GM18511 (cell line): ENCODE results near the gene CSF1R.
A peak's percentile ranks its signal among the peaks of the same experiment; 100 is the strongest.

Experiments
- ATAC-seq: cut with Tn5 transposase; IDR thresholded peaks from one replicate; pipeline ENCODE4 v1.9.1; 2021; ENCODE audit warnings: mild to moderate bottlenecking, moderate library complexity; ENCODE audit not compliant: unreplicated experiment

Gene CSF1R

DNA sequence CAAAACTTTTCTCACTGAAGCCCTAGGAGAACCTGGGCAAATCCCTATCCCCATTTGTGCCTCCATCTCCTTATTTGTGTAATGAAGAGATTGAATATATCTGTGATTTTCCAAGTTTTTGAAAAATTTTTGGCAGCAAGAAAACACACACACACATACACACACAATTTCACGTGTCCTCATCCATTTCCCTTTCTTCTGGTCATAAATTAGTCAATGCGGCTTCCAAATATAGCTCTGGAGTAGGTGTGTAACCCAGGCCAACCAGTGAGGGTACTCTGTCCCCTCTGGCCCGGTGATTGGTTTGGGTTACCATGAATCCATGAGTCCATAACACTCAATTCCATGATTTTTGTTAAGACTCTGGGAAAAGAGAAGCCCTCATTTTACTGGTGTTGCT is 12.7 kb downstream of the CSF1R start:
- ATAC-seq = no peak

- ATAC-seq = no peak
These were observed 13.2 kb downstream of the CSF1R start for GRCh38 chr5:150073086-150073625.

DNA sequence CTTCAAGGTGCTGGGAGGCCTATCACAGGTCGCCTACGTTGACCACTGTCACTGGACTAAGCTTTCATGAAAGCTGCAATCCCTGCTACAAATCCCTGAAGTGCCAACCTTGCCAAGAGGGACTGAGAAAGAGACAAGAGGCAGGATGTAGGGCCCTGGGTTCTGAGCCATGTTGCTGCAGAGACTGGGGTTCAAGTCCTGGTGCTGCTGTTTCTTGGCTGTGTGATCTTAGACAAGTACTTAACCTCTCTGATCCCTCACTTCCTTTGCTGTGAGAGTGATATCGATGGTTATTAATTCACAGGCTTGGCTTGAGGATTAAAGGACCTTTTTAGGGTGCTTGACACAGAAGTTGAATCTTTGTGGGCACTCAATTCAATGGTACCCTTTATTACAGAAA is 15.5 kb downstream of the CSF1R start:
- ATAC-seq = no peak

- ATAC-seq = no peak
These were observed 16.4 kb downstream of the CSF1R start for GRCh38 chr5:150069672-150070627.

DNA sequence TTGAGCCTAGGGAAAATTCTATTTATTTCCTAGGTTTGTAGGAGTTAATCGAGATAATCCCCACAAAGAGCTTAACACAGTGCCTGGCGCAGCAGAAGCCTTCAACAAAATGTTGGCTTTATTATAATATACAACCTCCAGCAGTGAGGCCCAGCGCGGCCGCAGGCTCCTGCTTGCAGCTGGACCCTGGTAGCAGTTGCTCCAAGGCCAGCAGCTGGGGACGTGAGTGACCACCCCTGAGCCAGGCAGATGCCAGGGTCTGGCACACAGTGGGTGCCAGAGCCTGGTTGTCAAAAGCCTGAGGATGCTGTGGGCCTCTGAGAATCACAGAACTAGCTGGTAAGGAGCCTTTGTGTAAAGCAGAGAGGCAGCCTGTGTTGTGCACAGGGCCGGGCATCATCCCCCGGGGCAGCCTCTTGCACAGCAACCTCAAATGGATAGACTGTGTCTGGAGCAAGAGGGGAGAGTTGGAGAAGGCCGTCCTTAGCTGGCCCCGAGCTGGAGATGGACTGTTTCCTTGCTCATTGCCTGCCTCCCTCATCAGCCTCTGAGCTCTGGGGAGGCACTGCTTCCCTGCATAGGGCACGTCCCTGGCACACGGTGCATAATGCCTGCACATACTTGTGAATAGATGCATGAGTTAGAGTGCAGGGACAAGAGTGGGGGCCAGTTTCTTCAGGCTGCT is 17.3 kb downstream of the CSF1R start:
- no peak for ATAC-seq

DNA sequence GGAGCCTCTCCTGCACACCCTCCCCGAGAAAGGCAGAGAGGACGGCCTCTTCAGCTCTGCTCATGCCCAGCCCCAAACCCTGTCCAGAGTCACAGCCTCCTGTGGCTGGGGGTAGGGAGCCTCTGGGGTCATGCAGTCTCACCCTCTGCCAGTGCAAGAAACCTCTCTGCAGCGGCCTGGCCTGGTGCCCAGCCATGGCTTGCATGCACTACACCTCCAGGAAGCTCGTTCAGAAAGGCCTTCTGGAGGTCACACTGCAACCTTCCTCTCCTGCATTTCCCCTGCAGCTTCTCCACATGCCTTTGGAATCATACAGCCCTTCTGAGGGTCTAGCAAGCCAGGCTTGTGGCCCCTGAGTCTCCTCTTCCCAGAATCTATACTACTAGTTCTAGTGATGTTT is 17.9 kb downstream of the CSF1R start:
- ATAC-seq = no peak

GRCh38 chr5:150068071-150068470 is 18.3 kb downstream of the CSF1R start:
- no peak for ATAC-seq

- ATAC-seq = peak; percentile 23
These were observed 18.9 kb downstream of the CSF1R start for GRCh38 chr5:150067405-150067960.

GRCh38 chr5:150066901-150067396 is 19.4 kb downstream of the CSF1R start:
- ATAC-seq = peak; percentile 69

DNA sequence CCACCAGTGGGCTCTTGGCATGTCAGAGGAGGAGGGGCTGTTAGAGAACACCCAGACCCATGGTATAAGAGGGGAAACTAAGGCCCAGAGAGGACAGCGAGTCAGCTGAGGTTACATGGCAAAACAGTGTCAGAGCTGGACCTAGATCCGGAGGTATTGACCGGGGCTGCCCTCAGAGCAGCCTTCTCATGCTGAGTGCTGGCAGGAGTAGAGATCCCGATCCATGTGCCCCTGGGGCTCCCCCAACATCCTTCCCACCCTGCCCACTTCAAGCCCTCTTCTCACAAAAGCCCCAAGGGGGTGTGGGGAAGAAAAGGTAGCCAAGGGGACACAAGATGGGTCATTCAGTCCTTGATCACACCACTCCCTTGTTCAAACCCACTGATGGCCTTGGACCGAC is 19.9 kb downstream of the CSF1R start:
- no peak for ATAC-seq

- ATAC-seq = no peak
These were observed 20.5 kb downstream of the CSF1R start for GRCh38 chr5:150065886-150066285.

DNA sequence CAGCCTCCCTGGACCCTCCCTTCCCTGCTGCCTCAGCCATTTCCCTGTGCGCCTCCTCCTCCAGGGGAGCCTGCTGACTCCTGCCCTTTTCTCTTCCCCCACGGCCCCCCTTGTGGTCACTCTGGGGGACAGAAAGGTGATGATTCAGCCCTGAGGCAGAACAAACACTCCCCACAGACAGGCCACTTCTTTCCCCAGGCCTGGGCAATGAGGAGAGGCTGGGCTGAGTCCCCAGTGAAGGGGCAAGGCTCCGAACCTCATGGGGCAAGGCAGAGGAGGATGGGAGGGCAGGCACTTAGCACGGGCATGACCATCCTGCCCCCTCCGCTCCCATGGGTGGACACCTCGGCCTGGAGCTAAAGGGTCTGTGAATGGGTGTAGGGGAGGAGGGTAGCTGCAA is 21.0 kb downstream of the CSF1R start:
- no peak for ATAC-seq

- no peak for ATAC-seq
These were observed 21.6 kb downstream of the CSF1R start for GRCh38 chr5:150064681-150065220.

DNA sequence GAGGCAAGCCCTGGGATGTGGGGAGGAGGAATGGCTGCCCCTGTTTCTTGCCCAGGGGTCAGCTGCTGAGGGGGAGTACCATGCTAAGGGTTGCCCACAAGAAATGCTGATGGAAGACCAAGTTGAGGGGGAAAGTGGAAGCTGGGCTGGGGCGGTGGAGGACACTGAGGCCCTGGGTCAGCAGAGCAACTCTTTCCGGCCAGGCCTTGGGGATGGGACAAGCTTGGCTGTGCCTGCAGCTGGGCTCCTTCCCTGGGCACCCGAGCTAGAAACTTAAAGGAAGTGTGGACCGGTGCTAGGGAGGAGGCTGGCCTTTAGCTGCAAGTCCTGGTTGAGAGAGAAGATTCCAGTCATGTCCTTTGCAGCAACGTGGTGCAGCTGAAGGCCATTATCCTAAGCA is 22.7 kb downstream of the CSF1R start:
- no peak for ATAC-seq

- no peak for ATAC-seq
These were observed 24.0 kb downstream of the CSF1R start for GRCh38 chr5:150062216-150062922.

DNA sequence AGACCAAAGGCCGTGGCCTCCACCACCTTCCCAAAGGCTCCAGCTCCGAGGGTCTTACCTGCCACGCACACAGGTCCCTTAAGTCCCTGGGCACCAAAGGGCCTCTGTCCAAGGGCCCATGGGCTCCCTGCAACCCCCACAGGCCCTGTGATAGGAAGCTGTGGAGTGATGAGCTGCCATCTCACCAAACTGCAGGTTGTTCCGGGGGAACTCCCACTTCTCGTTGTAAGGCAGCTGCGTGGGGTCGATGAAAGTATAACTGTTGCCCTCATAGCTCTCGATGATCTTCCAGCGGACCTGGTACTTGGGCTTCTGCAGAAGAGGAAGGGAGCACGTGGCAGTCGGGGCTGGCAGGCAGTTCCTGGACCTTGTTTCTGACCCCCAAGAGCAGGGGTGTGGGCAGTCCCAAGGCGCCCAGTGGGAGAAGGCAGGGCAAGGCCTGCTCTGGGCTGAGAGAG is 24.8 kb downstream of the CSF1R start:
- ATAC-seq = no peak

DNA sequence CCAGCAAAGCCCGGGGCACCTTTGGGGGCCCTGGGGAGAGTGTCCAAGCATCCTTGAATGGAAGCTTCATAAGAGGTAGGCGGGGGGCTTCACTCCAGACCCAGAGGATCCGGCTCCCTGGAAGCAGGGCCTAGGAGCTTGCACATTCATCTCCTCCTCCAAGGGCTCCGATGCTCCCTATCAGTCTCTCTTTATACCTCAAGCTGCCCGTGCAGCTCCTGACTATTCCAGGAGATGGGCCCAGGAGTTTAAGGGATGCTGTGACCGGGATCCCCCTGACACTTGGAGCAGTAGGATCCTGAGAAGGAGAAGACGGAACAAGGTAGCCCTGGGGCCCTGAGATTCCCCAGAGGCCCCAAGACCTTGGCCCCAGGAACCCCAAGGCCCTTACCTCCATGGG is 25.9 kb downstream of the CSF1R start:
- ATAC-seq = no peak

DNA sequence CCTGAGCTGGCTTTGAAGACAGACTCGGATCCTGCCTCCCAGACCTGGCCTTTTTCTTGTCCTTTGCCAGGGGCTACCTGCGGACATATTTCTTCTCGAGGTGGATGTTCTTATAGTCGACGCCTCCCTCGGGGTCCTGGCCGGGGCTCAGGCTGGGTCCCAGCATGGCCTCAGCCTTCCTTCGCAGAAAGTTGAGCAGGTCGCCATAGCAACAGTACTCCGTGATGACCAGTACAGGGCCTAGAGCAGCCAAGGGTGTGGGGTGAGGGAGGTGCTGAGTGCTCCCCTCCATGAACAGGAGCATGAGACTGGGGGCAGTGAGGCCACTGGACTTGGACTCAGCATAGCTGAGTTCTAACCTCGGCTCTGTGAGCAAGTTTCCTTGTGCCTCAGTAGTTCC is 26.7 kb downstream of the CSF1R start:
- ATAC-seq = no peak

GRCh38 chr5:150058480-150059126 is 27.8 kb downstream of the CSF1R start:
- ATAC-seq = no peak

GRCh38 chr5:150057996-150058395 is 28.4 kb downstream of the CSF1R start:
- no peak for ATAC-seq
